GM21619 (cell line): ENCODE results near the gene EIF2S2.

Experiments used
- ATAC-seq: cut with Tn5 transposase; IDR thresholded peaks from one replicate; pipeline ENCODE4 v1.9.1; 2021; ENCODE audit not compliant: unreplicated experiment

EIF2S2 gene

DNA sequence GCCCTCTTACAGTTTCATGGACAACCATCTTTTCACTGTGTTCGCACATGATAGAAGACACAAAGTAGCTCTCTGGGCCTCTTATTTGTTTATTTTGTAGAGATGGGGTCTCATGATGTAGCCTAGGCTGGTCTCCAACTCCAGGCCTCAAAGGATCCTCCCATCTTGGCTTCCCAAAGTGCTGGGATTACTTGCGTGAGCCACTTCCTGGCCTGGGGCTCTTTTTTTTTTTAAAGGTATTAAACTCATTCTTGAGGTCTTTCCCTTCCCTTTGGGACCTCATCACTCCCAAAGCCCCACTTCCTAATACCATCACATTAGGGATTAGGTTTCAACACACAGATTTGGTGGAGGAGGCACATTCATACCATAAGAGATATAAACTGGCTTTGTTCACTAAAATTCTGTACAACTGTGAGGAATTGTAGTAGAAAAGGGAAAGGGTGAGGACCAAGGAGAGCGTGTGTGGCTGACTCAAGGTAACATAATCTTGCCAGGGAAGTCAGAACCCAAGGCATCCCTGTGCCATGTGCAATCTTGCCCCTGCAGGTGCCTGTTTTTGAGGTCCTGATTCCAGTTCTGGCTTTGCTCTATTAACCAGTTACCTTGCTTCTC lies 45.5 kb downstream of the EIF2S2 start:
- ATAC-seq, result no peak

DNA sequence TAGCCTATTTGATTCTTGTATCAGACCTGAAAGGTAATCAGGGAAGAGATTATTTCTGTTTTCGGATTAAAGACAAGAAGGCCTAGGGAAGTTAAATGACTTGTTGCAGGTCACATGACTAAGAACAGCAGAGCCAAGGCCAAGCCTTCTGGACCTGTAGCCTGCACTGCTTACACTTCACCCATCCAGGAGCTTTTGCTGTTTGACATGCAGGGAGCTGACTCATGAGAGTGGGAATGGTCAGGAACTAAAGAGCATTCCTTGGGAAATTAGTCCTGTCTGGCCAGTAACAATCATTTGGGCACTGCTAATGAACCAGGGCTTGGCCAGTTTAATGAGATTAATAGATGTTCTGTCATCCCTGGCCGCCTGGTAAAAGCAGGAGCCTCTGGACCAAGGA lies 46.8 kb downstream of the EIF2S2 start:
- no peak for ATAC-seq

DNA sequence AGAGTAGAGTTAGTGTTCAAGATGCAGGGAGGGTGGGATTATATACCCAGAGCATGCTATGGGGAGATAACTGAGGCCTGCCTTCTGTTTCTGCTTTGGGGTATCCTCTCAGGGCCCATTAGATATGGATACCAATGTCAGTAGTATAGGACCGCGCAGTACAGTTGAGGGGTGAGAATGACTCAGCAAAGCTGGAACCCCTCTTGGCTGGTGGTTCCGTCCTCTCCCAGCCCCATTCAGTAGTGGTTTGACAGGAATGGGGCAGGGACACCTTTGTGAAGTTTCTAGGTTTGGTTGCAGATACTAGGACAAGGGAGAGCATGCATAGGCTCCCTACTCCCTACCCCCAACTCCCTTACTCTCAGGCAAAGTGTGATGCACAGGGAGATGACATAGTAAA lies 47.8 kb downstream of the EIF2S2 start:
- no peak for ATAC-seq

DNA sequence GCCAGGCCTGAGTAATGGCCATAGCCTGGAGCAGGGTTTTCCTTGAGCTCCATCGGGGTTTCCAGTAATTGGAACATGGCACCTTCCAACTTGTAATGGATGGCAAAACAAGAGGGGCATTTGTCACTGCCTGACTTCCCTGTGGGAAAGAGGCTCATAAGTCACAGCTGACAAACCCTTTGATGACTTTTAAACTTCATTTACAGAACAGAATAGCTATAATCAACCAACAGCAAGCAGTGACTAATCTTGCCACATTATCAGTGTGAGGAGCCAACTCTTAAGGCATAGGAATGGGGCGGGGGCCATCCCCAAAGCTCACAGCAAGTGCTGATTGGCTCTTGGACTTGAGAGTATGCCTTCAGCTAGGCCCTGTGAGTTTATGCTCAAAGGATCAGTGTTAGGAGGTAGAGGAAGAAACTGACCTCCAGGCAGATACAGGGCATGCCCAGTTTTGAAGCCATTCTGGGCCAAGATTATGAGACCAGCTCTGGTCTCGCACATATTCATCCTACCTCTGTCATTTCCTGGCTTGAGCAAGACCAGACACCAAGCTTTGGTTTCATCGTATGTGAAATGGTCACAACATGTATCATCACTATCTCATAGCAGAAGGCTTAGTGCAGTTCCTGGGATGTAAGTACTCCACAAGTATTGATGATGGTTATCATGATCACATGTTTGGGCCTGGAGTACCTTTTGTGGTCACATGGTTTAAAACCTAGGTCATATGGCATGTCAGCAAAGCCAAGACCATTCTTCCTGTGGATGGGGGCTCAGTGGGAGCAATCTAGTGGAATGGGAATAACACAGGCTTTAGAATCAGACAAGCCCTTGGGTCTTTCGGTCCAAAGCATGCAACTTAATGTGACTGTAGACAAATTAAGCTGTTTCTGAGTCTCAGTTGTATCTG lies 49.2 kb downstream of the EIF2S2 start:
- ATAC-seq, result no peak

DNA sequence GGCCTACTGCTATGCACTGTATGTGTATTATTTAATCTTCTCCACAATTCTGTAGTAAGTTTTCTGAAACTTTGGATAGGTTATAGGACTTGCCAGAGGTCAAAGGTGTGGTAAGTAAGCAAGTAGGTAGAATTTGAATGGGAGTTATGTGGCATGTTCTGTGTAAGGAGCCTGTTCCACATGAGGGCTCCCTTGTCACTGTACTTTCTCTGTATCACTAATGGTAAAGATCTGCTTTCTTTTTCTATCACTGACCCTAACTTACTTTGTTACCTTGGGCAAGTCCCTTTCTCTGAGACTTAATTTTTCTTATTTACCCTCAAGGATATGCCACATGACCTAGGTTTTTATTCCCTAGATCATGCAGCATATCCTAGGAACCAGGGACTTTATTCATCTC lies 50.3 kb downstream of the EIF2S2 start:
- peak; percentile 56 for ATAC-seq

DNA sequence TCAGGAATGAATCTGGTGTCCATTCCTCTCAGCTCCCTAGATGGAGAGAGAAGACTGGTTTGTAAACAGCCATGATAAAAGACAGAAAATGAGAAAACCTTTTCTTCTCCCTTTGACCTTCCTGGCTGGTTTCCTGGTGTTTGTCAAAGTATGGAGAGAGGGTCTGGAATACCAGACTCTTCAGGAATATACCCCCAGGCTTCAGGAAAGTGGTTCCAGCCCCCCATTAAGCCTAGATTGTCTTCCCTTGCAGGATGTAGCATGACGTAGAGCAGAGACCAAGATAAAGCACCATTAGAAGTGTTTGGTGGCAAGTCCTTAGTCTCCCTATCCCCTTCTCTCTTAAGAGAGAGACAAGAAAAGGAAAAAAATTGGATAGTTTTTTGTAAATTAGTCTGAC lies 51.1 kb downstream of the EIF2S2 start:
- ATAC-seq, result no peak

DNA sequence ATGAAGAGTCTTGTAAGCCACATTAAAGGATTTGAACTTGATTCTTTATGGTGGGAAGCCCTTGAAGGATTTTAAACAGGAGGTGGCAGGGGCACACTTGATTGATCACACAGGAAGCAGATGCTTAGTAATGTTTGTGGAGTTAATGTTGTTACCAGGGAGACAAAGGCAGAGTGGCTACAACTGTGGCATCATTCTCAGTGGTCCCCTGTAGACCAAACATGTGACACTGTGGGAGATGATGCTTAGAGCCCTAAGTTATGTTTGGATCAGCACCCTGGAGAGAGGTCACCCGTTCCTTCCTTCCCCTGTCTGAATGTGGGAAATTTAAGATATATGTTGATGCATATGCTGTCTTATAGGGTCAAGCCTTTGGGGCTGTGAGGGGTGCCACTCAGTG lies 53.2 kb downstream of the EIF2S2 start:
- no peak for ATAC-seq

DNA sequence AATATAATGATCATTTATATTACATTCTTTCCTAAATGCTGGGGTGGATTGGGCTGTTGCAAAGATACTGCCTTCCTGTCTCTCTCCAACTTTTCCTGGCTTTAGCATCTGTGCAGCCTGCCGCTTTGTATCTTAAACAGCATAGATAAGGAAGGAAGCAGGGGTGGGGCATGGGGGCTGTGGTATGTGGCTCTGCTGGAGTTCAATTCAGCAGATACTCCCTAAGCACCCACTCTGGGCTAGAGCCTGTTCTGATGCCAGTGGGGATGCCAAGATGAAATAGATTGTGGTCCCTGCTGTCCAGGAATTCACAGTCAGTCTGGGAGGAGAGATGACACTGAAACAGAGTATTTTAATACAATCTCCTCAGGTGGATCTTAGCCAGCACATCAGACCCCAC lies 56.8 kb downstream of the EIF2S2 start:
- ATAC-seq, result no peak

DNA sequence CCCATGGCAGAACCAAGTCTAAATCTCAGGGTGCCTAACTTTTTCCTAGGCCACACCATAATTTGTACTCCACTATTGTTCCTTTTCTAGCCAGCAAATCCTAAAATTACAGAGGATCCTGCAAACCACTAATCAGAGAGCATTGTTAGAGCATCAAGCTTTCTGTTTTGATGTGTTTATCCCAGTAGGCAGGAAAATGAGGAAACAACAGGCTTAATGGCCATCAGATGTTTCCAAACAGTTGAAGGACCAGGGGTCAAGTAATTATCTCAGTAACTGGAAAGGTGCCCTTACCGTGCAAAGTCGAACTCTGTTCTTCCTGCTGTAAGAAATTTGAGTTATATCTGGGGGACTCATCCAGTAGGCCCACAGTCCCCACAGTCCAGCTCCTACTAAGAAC lies 59.6 kb downstream of the EIF2S2 start:
- ATAC-seq, result no peak

DNA sequence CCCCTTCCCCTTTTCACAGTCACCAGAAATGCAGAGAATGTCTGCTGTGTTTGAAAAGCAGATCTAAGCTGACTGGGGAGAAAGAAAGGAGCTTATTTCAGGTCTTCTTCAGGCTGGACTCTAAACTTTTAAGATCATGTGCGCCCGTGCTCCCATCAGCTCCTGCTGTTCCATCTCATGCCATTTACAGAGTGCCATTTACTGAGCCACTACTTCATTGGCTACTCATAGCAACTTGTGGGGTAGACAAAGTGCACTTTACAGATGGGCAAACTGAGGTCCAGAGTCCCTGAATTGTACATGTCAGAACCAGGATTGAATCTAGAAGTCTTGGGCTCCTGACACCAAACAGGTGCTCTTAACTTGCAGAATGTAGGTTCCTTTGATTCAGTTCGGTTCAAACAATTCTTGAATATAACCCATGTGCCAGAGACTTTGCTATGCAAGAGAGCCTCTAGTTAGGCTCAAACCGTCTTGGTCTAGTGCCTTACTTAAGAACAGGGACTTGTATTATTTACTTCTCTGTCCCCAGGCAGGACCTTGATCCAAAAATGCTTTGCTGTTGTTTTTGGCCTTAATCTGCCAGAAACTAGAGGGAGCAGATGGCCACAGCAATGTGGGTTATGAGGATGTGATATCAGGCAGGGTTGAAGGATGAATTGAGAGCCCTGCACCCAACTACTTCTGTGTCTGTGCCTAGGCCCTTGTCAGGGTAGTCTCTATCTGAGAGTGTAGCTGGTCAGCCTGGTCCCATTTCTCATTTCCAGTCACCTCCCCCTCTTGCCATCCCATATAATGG lies 61.9 kb downstream of the EIF2S2 start:
- no peak for ATAC-seq

DNA sequence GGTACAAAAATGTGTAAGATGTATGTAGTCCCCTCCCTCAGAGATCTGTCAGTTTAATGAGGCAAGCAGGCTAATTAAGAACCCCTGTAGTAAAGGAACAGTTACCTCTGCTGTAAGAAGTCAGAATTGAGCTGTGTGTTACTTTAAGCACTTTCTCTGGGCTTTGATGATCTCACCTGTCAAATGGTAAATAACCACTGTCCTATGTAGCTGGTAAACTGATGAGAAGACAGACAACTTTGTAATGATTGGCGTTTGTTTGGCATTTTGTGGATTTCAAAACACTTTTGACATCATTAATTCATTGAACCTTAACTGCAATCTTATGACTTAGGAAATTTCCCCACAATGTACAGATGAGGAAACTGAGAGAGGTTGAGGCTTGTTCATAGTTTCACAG lies 62.7 kb downstream of the EIF2S2 start:
- no peak for ATAC-seq

DNA sequence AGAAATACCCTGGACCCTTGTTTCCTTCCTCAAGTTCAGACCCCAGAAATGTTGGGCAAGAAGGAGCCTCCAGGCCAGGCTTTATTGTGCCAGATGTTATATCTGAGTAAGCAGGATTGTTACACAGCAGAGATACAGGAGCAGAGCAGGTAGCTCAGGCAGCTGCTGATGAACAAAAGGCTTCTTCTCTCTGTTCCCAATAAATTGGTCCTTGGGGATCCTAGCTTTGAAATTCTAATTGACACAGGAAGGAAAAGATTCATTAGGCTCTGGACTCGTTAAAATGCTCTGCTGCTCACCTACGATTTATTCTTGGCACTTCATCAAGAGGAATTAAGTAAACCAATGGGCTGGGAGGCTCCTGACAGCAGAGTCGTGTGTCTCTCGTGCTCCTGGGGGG lies 64.1 kb downstream of the EIF2S2 start:
- no peak for ATAC-seq

DNA sequence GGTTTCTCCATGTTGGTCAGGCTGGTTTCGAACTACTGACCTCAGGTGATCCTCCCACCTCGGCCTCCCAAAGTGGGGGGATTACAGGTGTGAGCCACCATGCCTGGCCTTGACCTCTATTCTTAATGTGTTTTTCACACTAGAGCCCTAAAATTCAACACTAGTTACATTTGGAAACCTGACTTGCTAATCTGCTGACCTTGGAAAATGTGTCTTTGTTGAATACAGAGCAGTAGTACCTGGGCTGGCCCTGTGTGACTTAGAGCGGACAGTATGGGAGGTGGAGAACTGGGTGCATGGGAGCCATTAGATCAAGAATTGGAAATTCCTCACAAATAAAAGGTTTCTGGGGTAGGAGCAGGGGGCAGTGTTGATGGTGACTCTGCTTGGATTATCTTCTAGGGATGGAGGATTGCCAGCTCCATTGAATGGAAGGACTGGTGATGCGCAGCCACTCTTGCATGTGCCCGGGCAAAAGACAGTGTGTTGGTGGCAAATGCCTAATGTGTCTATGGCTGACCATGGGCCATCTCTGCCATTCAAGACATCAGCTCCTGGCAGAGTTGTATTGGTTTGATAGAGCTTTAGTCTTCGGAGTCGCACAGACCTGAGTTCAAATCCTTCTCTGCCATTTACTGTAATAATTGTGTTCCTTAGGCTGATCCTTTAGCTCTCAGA lies 64.9 kb downstream of the EIF2S2 start:
- ATAC-seq, result no peak

DNA sequence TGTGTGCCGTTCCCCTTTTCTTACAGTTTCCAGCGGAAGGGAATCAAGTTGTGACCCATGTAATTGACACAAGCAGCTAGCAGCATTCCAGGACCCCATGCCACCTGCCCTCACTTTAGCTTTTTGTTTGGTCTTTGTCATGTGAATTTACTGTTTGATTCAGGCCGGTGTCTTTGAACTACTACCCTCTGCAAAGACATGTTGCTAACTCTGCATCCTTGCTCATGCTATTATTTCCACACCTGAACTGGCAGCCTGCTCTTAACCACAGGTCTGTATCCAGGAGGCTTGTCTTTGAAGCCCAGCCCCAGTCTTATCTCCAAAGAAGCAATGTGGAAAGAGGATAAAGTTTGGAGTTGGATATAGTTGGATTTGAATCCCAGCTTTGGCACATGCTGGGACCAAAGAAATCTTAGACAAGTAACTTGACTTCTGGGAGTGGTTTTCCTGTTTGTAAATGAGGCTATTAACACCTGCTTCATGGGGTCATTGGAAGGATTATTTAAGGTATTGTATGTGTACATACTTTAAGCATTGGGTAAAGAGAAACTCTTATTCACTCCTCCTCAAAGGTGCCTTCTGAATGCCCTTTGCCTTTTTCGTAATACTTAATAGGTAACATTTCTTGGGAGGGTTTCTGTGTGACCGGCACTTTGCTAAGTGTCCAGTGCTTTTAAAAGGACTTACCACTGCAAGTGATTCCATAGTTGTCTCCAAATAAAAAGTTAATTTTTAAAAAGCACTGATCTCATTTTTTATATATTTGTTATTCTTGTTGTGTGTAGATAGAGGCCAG lies 65.9 kb downstream of the EIF2S2 start:
- no peak for ATAC-seq

DNA sequence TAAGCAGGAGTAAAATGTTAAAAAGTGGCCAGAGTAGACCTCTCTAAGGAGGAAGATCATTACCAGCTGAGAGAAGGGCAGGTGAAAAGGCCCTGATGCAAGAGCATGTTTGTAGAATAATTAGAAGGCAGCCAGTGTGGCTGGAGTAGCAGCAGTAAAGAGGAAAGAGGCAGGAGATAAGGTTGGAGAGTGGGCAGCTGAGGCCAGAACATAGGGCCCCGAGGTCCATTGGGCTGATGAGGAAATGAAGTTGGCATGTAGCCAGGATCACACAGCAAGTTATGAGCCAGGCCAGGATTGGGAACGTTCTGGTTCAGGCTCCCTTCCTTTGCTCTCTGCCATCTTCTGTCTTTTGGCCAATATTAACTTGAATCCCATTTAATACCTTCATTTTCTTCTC lies 66.7 kb downstream of the EIF2S2 start:
- ATAC-seq, result no peak

DNA sequence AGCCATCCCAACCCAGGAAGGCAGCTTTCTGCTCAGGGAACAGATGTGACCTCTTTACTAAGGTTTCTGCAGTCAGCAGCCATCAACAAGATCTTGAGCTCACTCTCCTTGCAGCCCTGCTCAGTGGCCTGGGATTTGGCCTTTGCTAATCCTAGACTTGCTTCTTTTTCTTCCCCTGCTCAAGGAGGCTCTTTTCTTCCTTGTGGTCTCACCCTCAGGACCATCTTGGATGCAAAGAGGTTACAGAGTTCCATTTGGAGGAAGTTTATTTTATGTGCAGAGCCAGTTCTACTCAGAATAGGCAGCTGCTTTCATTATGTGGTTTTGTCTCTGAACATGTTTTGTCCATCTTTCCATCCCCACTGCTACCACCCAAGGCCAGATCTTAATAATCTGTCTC lies 69.0 kb downstream of the EIF2S2 start:
- ATAC-seq, result no peak

DNA sequence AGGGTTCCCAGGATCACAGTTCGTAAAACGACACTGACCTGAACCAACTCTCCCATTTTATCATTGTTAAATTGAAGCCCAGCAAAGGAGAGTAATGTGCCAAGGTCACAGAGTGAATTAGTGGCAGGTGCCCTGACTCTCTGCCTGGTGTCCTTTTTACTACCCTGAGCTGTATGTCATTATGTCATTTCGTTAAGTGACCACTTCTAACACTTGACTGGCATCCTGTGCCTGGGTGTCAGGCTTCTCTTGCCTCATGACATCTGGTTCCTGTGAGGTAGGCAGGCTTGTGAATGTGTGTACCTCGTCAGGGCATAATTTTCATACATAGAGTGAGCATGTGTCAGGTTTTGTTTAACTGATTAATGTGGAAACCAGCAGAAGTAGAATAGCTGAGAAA lies 69.8 kb downstream of the EIF2S2 start:
- no peak for ATAC-seq

DNA sequence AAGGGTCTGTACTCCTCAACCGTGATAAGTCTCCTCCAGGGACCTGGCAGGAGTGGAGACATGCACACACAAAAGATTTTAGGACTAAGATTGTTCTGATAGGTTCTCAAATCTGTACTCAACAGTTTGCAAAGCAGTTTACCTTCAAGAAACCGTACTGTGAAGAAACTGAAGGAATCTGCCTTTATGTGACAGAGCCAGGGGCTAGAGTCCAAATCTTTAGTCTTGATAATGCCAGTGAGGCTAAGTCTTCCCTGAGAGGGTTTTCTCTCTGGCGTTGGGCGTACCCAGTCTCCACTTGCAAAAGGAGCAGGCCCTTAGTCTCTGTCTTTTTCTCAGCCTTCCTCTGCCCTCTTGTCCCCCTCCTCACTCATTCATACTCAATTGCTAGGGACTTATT lies 70.8 kb downstream of the EIF2S2 start:
- ATAC-seq, result no peak

DNA sequence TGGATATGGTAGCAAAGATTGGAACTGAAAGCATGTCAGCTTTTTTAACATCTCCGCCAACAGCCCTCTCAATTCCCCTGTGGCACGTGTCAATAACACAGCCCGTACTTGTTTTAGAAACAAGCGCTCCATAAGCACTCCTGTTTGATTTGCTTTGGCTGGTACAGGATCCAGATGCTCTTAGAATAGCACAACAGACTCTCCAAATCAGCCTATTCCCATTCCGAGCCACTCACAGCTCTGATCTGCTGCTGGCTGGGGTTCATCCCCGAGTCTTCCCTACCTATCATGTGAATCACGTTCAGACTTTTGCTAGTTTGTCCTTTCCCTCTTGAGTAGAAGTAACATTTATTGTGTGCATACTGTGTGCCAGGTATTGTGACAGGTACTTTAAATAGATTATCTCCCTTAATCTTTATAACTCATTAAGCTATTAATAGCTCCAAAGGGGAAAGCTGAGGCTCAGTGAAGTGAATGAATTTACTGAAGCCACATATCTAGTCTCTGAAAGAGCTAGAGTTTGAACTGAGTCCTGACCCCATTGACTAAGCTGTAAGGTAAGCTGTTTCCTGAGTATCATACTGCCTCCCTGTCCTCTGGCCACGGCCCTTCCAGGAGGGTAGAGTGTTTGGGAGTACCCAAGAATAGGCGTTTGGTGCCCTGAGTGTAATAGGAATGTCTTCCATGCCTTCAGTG lies 71.6 kb downstream of the EIF2S2 start:
- ATAC-seq, result no peak
